Smooth muscle cell of trachea (primary cell): Measurements from ENCODE around the gene SV2B. TPM values are rescaled to one million over a fixed set of nuclear protein-coding genes. Genes with fewer than 3 reads are reported as not detected.

Experiments
- total RNA-seq: library from RNA; depleted of rRNA; stranded (reverse); fragments of >200 nt; gene quantifications from 2 replicates; pipeline ENCODE4 v1.2.1, GENCODE V29; 2014

SV2B gene, protein sequence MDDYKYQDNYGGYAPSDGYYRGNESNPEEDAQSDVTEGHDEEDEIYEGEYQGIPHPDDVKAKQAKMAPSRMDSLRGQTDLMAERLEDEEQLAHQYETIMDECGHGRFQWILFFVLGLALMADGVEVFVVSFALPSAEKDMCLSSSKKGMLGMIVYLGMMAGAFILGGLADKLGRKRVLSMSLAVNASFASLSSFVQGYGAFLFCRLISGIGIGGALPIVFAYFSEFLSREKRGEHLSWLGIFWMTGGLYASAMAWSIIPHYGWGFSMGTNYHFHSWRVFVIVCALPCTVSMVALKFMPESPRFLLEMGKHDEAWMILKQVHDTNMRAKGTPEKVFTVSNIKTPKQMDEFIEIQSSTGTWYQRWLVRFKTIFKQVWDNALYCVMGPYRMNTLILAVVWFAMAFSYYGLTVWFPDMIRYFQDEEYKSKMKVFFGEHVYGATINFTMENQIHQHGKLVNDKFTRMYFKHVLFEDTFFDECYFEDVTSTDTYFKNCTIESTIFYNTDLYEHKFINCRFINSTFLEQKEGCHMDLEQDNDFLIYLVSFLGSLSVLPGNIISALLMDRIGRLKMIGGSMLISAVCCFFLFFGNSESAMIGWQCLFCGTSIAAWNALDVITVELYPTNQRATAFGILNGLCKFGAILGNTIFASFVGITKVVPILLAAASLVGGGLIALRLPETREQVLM
- not detected in 2 replicates for total RNA-seq

DNA sequence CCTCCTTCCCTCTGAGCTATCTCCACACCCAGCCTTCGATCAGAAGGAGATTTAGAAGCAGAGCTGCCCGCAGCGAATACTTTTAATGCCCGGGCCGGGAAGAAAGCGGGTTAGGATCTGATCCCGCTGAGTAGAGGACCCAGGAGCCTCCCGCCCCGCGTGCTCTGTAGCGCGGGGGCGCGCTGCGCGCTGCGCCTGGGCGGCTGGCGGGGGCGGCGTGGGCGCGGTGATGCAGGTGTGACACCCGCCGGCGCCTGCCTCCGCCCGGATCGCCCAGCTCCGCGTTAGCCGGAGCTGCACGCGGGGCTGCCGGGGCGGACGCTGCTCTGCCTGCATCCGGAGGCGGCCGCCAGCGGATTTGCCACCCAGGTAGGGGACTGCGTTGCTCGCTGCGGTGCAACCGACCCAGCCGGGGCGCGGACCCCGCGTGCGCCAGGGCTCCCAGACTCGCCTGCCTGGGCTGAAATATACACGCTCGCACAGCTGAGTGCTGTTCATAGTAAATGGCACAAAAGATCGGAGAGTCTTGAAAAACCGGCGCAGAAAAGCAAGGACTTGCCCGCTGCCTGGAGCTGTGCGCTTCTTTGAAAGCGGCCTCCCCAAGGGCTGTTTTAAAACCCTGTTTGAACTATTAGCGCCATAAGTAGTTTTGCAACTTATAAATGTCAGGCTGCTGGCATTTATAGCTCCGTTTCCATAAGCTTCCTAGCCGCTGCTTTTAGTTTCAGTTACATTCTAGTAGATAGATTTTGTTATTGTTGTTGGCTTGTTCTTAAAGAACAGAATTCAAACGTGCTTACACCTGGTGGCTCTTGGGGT lies at the start of gene SV2B:
Gene SV2B (plus strand): TSS at position 263 of the 819 bp plus-strand sequence. CDS start 126,007 bp downstream, outside the sequence.

Other genes with a start within 250 kb of the SV2B start
- gene FURIN, start 231.7 kb upstream of the SV2B start, total RNA-seq, result 36.7 and 45.2 TPM in 2 replicates
- gene FES, start 215.8 kb upstream of the SV2B start, total RNA-seq, result 38.7 and 63.0 TPM in 2 replicates
- 13.2 and 27.1 TPM in 2 replicates for gene MAN2A2, start 197.0 kb upstream of the SV2B start, total RNA-seq
- 18.9 and 25.2 TPM in 2 replicates for gene HDDC3, start 167.7 kb upstream of the SV2B start, total RNA-seq
- gene UNC45A, start 165.0 kb upstream of the SV2B start, total RNA-seq, result 110 and 131 TPM in 2 replicates
- gene RCCD1, start 145.4 kb upstream of the SV2B start, total RNA-seq, result 15.0 and 17.7 TPM in 2 replicates
- gene PRC1, start 105.7 kb upstream of the SV2B start, total RNA-seq, result 15.7 and 229 TPM in 2 replicates
- 15.0 and 16.5 TPM in 2 replicates for gene VPS33B, start 77.7 kb upstream of the SV2B start, total RNA-seq